RKO (cell line): ENCODE measurements around the gene CALML4.

Experiments used
- DNase-seq: peaks from one replicate; pipeline ENCODE4 v3.0.0-alpha.2; 2016; ENCODE audit warnings: low spot score

Gene CALML4

GRCh38 chr15:68143785-68144184, 61.3 kb downstream of the CALML4 start:
- no peak for DNase-seq

DNA sequence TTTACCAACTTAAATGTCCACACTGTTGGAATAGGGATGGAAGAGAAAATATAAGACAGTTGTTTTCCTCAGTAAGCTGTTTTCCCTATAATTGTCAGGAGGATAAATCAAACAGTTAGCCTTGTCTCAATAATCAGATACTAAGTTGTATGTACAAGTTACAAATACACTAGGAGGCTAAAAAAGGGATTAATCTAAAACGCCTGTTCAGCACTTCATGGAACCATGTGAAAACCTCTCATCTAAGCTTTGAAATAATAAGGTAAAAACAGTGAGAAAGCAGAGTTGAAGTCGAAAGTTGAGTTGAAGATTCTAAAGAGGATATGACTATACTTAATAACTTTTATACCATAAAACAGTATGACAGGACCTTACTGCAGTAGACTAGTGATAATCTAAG, 62.0 kb downstream of the CALML4 start:
- no peak for DNase-seq
